Suprapubic skin (tissue), 4 donors: ENCODE data around the gene KIRREL3.

Experiments used
- CTCF ChIP-seq, 2 donors: fragments of 200-600 bp in 1 of 2; fragments of 450-650 bp in 1 of 2; sonication (generic) in 1 of 2; IDR thresholded peaks; one replicate each; pipeline ENCODE4 v1.5.1; 2016 to 2019; ENCODE audit warnings: antibody characterized with exemption in 2 of 2, mild to moderate bottlenecking in 1 of 2, moderate library complexity in 1 of 2
- EP300 ChIP-seq: sonication (generic); formaldehyde crosslinking; IDR thresholded peaks from one replicate; pipeline ENCODE4 v1.6.1; 2017; ENCODE audit warnings: antibody characterized with exemption
- POLR2A ChIP-seq, 2 donors: fragments of 450-650 bp; IDR thresholded peaks; one replicate each; pipeline ENCODE4 v1.6.1; 2017; ENCODE audit warnings: antibody characterized with exemption in 2 of 2, mild to moderate bottlenecking in 2 of 2, moderate library complexity in 2 of 2
- POLR2AphosphoS5 ChIP-seq, 3 donors: sonication (generic); formaldehyde crosslinking; IDR thresholded peaks; one replicate each; pipeline ENCODE4 v1.6.1; 2017; ENCODE audit warnings: antibody characterized with exemption in 3 of 3

GRCh38 chr11:126638648-126639047 is 361.9 kb downstream of the KIRREL3 start:
- TF ChIP-seq CTCF (IDR thresholded peaks at IDR 0.05) (no peak), POLR2A (IDR thresholded peaks at IDR 0.05) (no peak), POLR2AphosphoS5 (IDR thresholded peaks at IDR 0.05) (no peak), EP300 (no peak)
